ENCODE data around the gene PLXDC2.

- TF ChIP-seq, protein P1, sequence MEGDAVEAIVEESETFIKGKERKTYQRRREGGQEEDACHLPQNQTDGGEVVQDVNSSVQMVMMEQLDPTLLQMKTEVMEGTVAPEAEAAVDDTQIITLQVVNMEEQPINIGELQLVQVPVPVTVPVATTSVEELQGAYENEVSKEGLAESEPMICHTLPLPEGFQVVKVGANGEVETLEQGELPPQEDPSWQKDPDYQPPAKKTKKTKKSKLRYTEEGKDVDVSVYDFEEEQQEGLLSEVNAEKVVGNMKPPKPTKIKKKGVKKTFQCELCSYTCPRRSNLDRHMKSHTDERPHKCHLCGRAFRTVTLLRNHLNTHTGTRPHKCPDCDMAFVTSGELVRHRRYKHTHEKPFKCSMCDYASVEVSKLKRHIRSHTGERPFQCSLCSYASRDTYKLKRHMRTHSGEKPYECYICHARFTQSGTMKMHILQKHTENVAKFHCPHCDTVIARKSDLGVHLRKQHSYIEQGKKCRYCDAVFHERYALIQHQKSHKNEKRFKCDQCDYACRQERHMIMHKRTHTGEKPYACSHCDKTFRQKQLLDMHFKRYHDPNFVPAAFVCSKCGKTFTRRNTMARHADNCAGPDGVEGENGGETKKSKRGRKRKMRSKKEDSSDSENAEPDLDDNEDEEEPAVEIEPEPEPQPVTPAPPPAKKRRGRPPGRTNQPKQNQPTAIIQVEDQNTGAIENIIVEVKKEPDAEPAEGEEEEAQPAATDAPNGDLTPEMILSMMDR (IDR thresholded peaks at IDR 0.05) = no peak
- no peak for TF ChIP-seq POLR2AphosphoS5 (IDR thresholded peaks at IDR 0.05)
These were observed 368.9 kb downstream of the PLXDC2 start for GRCh38 chr10:20185116-20185515.
